NCI-H2227 (cell line): ENCODE measurements around the gene KLHL30.
A peak's percentile ranks its signal among the peaks of the same experiment; 100 is the strongest.
"Not testable (repeated sequence)": the region's sequence is repeated elsewhere in the genome, so short reads cannot be mapped to it uniquely, and the experiment has no call there.

Experiments
- DNase-seq: peaks from one replicate; lab custom pipeline; 2025; ENCODE audit not compliant: unreplicated experiment; lab: John Stamatoyannopoulos, UW

KLHL30 gene

GRCh38 chr2:238160206-238161129 is 22.0 kb downstream of the KLHL30 start:
- DNase-seq: no peak

GRCh38 chr2:238161291-238162051 is 23.0 kb downstream of the KLHL30 start:
- no peak for DNase-seq

GRCh38 chr2:238162251-238162845 is 23.9 kb downstream of the KLHL30 start:
- DNase-seq: no peak

- no peak for DNase-seq
Measured at GRCh38 chr2:238162846-238163441, 24.5 kb downstream of the KLHL30 start.

GRCh38 chr2:238163481-238164198 is 25.2 kb downstream of the KLHL30 start:
- DNase-seq: peak; percentile 35

GRCh38 chr2:238164906-238165287 is 26.4 kb downstream of the KLHL30 start:
- no peak for DNase-seq

GRCh38 chr2:238165288-238165921 is 26.9 kb downstream of the KLHL30 start:
- DNase-seq: no peak

- DNase-seq: no peak
Measured at GRCh38 chr2:238166391-238167343, 28.2 kb downstream of the KLHL30 start.

- DNase-seq: no peak
Measured at GRCh38 chr2:238167344-238167715, 28.9 kb downstream of the KLHL30 start.

- no peak for DNase-seq
Measured at GRCh38 chr2:238167761-238168160, 29.3 kb downstream of the KLHL30 start.

- DNase-seq: no peak
Measured at GRCh38 chr2:238168196-238169047, 30.0 kb downstream of the KLHL30 start.

- DNase-seq: no peak
Measured at GRCh38 chr2:238169048-238169707, 30.7 kb downstream of the KLHL30 start.

GRCh38 chr2:238169708-238170251 is 31.3 kb downstream of the KLHL30 start:
- DNase-seq: no peak

- no peak for DNase-seq
Measured at GRCh38 chr2:238170386-238171071, 32.1 kb downstream of the KLHL30 start.

GRCh38 chr2:238171072-238171431 is 32.6 kb downstream of the KLHL30 start:
- not testable (repeated sequence) for DNase-seq

GRCh38 chr2:238171575-238172187 is 33.2 kb downstream of the KLHL30 start:
- DNase-seq: no peak
